Ishikawa (cell line): Measurements from ENCODE around the gene PGM1.

Source experiments
- CEBPB ChIP-seq: IDR thresholded peaks from 2 replicates; pipeline ENCODE4 v1.6.1; 2012
- CREB1 ChIP-seq: IDR thresholded peaks from 2 replicates; pipeline ENCODE4 v1.6.1; 2012; ENCODE audit warnings: low read depth
- EGR1 ChIP-seq: IDR thresholded peaks from 2 replicates; pipeline ENCODE4 v1.6.1; 2012
- EP300 ChIP-seq: IDR thresholded peaks from 2 replicates; pipeline ENCODE4 v1.6.1; 2012; ENCODE audit warnings: borderline replicate concordance
- FOXM1 ChIP-seq: IDR thresholded peaks from 2 replicates; pipeline ENCODE4 v1.6.1; 2012; ENCODE audit warnings: low read depth, borderline replicate concordance
- MAX ChIP-seq: IDR thresholded peaks from 2 replicates; pipeline ENCODE4 v1.6.1; 2012
- NFIC ChIP-seq: IDR thresholded peaks from 2 replicates; pipeline ENCODE4 v1.6.1; 2012
- RAD21 ChIP-seq: IDR thresholded peaks from 2 replicates; pipeline ENCODE4 v1.6.1; 2012; ENCODE audit warnings: low read depth
- REST ChIP-seq: IDR thresholded peaks from 2 replicates; pipeline ENCODE4 v1.6.1; 2012; ENCODE audit warnings: low read depth, mild to moderate bottlenecking
- TAF1 ChIP-seq: IDR thresholded peaks from 2 replicates; pipeline ENCODE4 v1.6.1; 2012; ENCODE audit warnings: low read depth, mild to moderate bottlenecking
- TCF12 ChIP-seq: IDR thresholded peaks from 2 replicates; pipeline ENCODE4 v1.6.1; 2012; ENCODE audit warnings: low read depth
- TEAD4 ChIP-seq: IDR thresholded peaks from 2 replicates; pipeline ENCODE4 v1.6.1; 2012
- USF1 ChIP-seq: IDR thresholded peaks from 2 replicates; pipeline ENCODE4 v1.6.1; 2012
- YY1 ChIP-seq: IDR thresholded peaks from 2 replicates; pipeline ENCODE4 v1.6.1; 2012; ENCODE audit warnings: low read depth
- ZBTB7A ChIP-seq: IDR thresholded peaks from 2 replicates; pipeline ENCODE4 v1.6.1; 2012; ENCODE audit warnings: low read depth

PGM1 gene

GRCh38 chr1:63638875-63639274, 45.7 kb downstream of the PGM1 start:
- TF ChIP-seq TAF1 (no peak), EGR1 (no peak), YY1 (no peak), NFIC (no peak), REST (no peak), RAD21 (no peak), CEBPB (no peak)

GRCh38 chr1:63640633-63641567, 47.7 kb downstream of the PGM1 start:
- TF ChIP-seq YY1, result no peak
- TF ChIP-seq EGR1, result no peak
- no peak for TF ChIP-seq EP300
- TF ChIP-seq REST, result no peak
- no peak for TF ChIP-seq ZBTB7A
- no peak for TF ChIP-seq CREB1
- TF ChIP-seq NFIC, result no peak

GRCh38 chr1:63641615-63642014, 48.4 kb downstream of the PGM1 start:
- TF ChIP-seq TCF12, result no peak
- TF ChIP-seq YY1, result no peak
- TF ChIP-seq MAX, result no peak
- TF ChIP-seq ZBTB7A, result no peak
- no peak for TF ChIP-seq CEBPB
- TF ChIP-seq NFIC, result no peak

- TF ChIP-seq TCF12 (no peak), MAX (no peak), EP300 (no peak), YY1 (no peak), TEAD4 (no peak), REST (no peak), RAD21 (no peak), USF1 (no peak), CREB1 (no peak), FOXM1 (no peak), ZBTB7A (no peak), NFIC (no peak), CEBPB (no peak), TAF1 (no peak), EGR1 (no peak)
Observed at GRCh38 chr1:63642901-63643300, 49.7 kb downstream of the PGM1 start.

- TF ChIP-seq RAD21 (no peak), CEBPB (no peak), USF1 (no peak), EP300 (no peak), FOXM1 (no peak), NFIC (no peak)
Observed at GRCh38 chr1:63643517-63643916, 50.3 kb downstream of the PGM1 start.
